ENCODE data around the gene ZNF638.
A peak's percentile ranks its signal among the peaks of the same experiment; 100 is the strongest.

ZNF638 gene

GRCh38 chr2:71451705-71452104 is 120.1 kb downstream of the ZNF638 start:
- CTCF ChIA-PET: interaction anchor here (10.5 to 22.6 kb wide), 2 partner anchors 10 to 57 kb away, joined by 106 to 456 read pairs; no protein-coding TSS in a partner anchor
- POLR2A ChIA-PET: interaction anchor here (1.1 kb wide), 1 partner anchor 18 kb away, joined by 3 read pairs; no protein-coding TSS in a partner anchor

GRCh38 chr2:71452565-71452964 is 121.0 kb downstream of the ZNF638 start:
- ChIA-PET POLR2A (no interaction called here), CTCF (interaction anchor here (1.2 to 22.6 kb wide), 3 partner anchors 9 to 153 kb away, joined by 4 to 456 read pairs (median 106); no protein-coding TSS in a partner anchor)
- DNase-seq (ENCODE audit: low read depth, low spot score): no peak
- TF ChIP-seq CTCF (IDR thresholded peaks at IDR 0.05; ENCODE audit: insufficient read depth, low read length, missing control alignments): no peak
- no peak overlapping the region for H3K4me3 ChIP-seq (ENCODE audit: low read depth, low read length)

More at GRCh38 chr2:71451705-71452104, 120.1 kb downstream of the ZNF638 start:
- no peak overlapping the region for H3K4me3 ChIP-seq (ENCODE audit: low read depth, low read length)
- no peak for TF ChIP-seq CTCF (IDR thresholded peaks at IDR 0.05; ENCODE audit: insufficient read depth, low read length, missing control alignments)
- no peak for DNase-seq (ENCODE audit: low read depth, low spot score)

GRCh38 chr2:71453404-71454220 is 122.0 kb downstream of the ZNF638 start, which contains the start of gene DYSF:
Gene DYSF (plus strand): TSS chr2:71453561.
- CTCF ChIA-PET: interaction anchor here (1.2 to 22.6 kb wide), 4 partner anchors 8 to 154 kb away, joined by 4 to 456 read pairs (median 72); no protein-coding TSS in a partner anchor
- no peak for TF ChIP-seq CTCF (IDR thresholded peaks at IDR 0.05; ENCODE audit: insufficient read depth, low read length, missing control alignments)
- no peak for DNase-seq (ENCODE audit: low read depth, low spot score)
- H3K4me3 ChIP-seq (ENCODE audit: low read depth, low read length): peak within 1 kb of the TSS; percentile 53
- POLR2A ChIA-PET: interaction anchor here (0.7 kb wide), 1 partner anchor 9 kb away, joined by 3 read pairs; no protein-coding TSS in a partner anchor

GRCh38 chr2:71454221-71455010 is 122.8 kb downstream of the ZNF638 start:
- TF ChIP-seq CTCF (IDR thresholded peaks at IDR 0.05; ENCODE audit: insufficient read depth, low read length, missing control alignments): no peak
- peak overlapping the region; percentile 53 for H3K4me3 ChIP-seq (ENCODE audit: low read depth, low read length)
- POLR2A ChIA-PET: interaction anchor here (0.6 to 0.7 kb wide), 2 partner anchors 8 to 112 kb away, joined by 3 read pairs; no protein-coding TSS in a partner anchor
- CTCF ChIA-PET: interaction anchor here (1.2 to 22.6 kb wide), 5 partner anchors 8 to 155 kb away, joined by 3 to 456 read pairs (median 39); no protein-coding TSS in a partner anchor
- DNase-seq (ENCODE audit: low read depth, low spot score): no peak

- no peak for TF ChIP-seq CTCF (IDR thresholded peaks at IDR 0.05; ENCODE audit: insufficient read depth, low read length, missing control alignments)
- POLR2A ChIA-PET: interaction anchor here (0.6 kb wide), 1 partner anchor 111 kb away, joined by 3 read pairs; no protein-coding TSS in a partner anchor
Observed at GRCh38 chr2:71455011-71455740, 123.6 kb downstream of the ZNF638 start.

More at GRCh38 chr2:71455011-71455740, 123.6 kb downstream of the ZNF638 start:
- CTCF ChIA-PET: interaction anchor here (1.2 to 22.6 kb wide), 5 partner anchors 7 to 156 kb away, joined by 3 to 456 read pairs (median 39); no protein-coding TSS in a partner anchor
- no peak overlapping the region for H3K4me3 ChIP-seq (ENCODE audit: low read depth, low read length)
- DNase-seq (ENCODE audit: low read depth, low spot score): no peak

Data from AG04449 (cell line).